ENCODE measurements around the gene DDX5. TPM values are rescaled to one million over a fixed set of nuclear protein-coding genes. Genes with fewer than 3 reads are reported as not detected.

The DDX5 gene
- polyA plus RNA-seq, 2 of the 4 experiments (the other 2 are of a cell fraction), result 841 to 1,011 TPM

GRCh38 chr17:64499805-64500486, 6.1 kb downstream of the DDX5 start (continued):
- TF ChIP-seq, protein P1, sequence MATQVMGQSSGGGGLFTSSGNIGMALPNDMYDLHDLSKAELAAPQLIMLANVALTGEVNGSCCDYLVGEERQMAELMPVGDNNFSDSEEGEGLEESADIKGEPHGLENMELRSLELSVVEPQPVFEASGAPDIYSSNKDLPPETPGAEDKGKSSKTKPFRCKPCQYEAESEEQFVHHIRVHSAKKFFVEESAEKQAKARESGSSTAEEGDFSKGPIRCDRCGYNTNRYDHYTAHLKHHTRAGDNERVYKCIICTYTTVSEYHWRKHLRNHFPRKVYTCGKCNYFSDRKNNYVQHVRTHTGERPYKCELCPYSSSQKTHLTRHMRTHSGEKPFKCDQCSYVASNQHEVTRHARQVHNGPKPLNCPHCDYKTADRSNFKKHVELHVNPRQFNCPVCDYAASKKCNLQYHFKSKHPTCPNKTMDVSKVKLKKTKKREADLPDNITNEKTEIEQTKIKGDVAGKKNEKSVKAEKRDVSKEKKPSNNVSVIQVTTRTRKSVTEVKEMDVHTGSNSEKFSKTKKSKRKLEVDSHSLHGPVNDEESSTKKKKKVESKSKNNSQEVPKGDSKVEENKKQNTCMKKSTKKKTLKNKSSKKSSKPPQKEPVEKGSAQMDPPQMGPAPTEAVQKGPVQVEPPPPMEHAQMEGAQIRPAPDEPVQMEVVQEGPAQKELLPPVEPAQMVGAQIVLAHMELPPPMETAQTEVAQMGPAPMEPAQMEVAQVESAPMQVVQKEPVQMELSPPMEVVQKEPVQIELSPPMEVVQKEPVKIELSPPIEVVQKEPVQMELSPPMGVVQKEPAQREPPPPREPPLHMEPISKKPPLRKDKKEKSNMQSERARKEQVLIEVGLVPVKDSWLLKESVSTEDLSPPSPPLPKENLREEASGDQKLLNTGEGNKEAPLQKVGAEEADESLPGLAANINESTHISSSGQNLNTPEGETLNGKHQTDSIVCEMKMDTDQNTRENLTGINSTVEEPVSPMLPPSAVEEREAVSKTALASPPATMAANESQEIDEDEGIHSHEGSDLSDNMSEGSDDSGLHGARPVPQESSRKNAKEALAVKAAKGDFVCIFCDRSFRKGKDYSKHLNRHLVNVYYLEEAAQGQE (IDR thresholded peaks at IDR 0.05), result no peak
- TF ChIP-seq CTCF (IDR thresholded peaks at IDR 0.05) (no peak), RCOR1 (IDR thresholded peaks at IDR 0.05; ENCODE audit: low read depth, low read length) (no peak), ZFP36 (IDR thresholded peaks at IDR 0.05; ENCODE audit: borderline replicate concordance, partially characterized antibody) (no peak), TFCP2L1 (CRISPR knock-in tag; IDR thresholded peaks at IDR 0.05) (peak; percentile 60), CBX2 (IDR thresholded peaks at IDR 0.05; ENCODE audit: borderline replicate concordance, low read depth) (no peak), MYC (IDR thresholded peaks at IDR 0.05; ENCODE audit: borderline replicate concordance, low read length) (no peak), HOXA7 (CRISPR knock-in tag; IDR thresholded peaks at IDR 0.05) (peak; percentile 92), CHD4 (IDR thresholded peaks at IDR 0.05; ENCODE audit: borderline replicate concordance) (no peak), CHD2 (IDR thresholded peaks at IDR 0.05; ENCODE audit: low read length, partially characterized antibody) (peak; percentile 14), EP300 (IDR thresholded peaks at IDR 0.05) (no peak), FOSL2 (IDR thresholded peaks at IDR 0.05) (no peak), FOSL2 (CRISPR knock-in tag; IDR thresholded peaks at IDR 0.05) (no peak), BHLHE40 (IDR thresholded peaks at IDR 0.05; ENCODE audit: low read depth, low read length) (no peak), HEYL (CRISPR knock-in tag; IDR thresholded peaks at IDR 0.05) (0 out of 2 replicates have a peak, but pooled peaks have one; percentile 37), KDM1A (IDR thresholded peaks at IDR 0.05; ENCODE audit: low read depth) (no peak), ZNF302 (CRISPR knock-in tag; IDR thresholded peaks at IDR 0.05) (no peak), ATOH8 (CRISPR knock-in tag; IDR thresholded peaks at IDR 0.05; ENCODE audit: low read depth) (0 out of 2 replicates have a peak, but pooled peaks have one; percentile 34), EHF (CRISPR knock-in tag; IDR thresholded peaks at IDR 0.05) (no peak; the same call in 1 of the 2 replicates), NPAS2 (CRISPR knock-in tag; IDR thresholded peaks at IDR 0.05; ENCODE audit: borderline replicate concordance) (no peak), HOXB5 (CRISPR knock-in tag; IDR thresholded peaks at IDR 0.05) (0 out of 2 replicates have a peak, but pooled peaks have one; percentile 15), PHF8 (IDR thresholded peaks at IDR 0.05; ENCODE audit: borderline replicate concordance, low read depth) (no peak), MAX (IDR thresholded peaks at IDR 0.05) (no peak), TP53 (CRISPR knock-in tag; IDR thresholded peaks at IDR 0.05) (peak; percentile 21; the same call in 1 of the 2 replicates), RARB (CRISPR knock-in tag; IDR thresholded peaks at IDR 0.05) (peak; percentile 78), FOSB (CRISPR knock-in tag; IDR thresholded peaks at IDR 0.05) (peak; percentile 89; the same call in 1 of the 2 replicates), MAFK (IDR thresholded peaks at IDR 0.05; ENCODE audit: partially characterized antibody) (no peak)
- TF ChIP-seq, protein P2, sequence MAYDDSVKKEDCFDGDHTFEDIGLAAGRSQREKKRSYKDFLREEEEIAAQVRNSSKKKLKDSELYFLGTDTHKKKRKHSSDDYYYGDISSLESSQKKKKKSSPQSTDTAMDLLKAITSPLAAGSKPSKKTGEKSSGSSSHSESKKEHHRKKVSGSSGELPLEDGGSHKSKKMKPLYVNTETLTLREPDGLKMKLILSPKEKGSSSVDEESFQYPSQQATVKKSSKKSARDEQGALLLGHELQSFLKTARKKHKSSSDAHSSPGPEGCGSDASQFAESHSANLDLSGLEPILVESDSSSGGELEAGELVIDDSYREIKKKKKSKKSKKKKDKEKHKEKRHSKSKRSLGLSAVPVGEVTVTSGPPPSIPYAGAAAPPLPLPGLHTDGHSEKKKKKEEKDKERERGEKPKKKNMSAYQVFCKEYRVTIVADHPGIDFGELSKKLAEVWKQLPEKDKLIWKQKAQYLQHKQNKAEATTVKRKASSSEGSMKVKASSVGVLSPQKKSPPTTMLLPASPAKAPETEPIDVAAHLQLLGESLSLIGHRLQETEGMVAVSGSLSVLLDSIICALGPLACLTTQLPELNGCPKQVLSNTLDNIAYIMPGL (CRISPR knock-in tag; IDR thresholded peaks at IDR 0.05; ENCODE audit: borderline replicate concordance), result peak; percentile 36; the same call in 1 of the 2 replicates
- TF ChIP-seq, protein P3, sequence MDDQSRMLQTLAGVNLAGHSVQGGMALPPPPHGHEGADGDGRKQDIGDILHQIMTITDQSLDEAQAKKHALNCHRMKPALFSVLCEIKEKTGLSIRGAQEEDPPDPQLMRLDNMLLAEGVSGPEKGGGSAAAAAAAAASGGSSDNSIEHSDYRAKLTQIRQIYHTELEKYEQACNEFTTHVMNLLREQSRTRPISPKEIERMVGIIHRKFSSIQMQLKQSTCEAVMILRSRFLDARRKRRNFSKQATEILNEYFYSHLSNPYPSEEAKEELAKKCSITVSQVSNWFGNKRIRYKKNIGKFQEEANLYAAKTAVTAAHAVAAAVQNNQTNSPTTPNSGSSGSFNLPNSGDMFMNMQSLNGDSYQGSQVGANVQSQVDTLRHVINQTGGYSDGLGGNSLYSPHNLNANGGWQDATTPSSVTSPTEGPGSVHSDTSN (IDR thresholded peaks at IDR 0.05), result no peak
- TF ChIP-seq, protein P4, sequence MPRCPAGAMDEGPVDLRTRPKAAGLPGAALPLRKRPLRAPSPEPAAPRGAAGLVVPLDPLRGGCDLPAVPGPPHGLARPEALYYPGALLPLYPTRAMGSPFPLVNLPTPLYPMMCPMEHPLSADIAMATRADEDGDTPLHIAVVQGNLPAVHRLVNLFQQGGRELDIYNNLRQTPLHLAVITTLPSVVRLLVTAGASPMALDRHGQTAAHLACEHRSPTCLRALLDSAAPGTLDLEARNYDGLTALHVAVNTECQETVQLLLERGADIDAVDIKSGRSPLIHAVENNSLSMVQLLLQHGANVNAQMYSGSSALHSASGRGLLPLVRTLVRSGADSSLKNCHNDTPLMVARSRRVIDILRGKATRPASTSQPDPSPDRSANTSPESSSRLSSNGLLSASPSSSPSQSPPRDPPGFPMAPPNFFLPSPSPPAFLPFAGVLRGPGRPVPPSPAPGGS (IDR thresholded peaks at IDR 0.05), result no peak

All from A549 (cell line).